Stimulated activated CD8-positive, alpha-beta memory T cell treated with anti-CD3 and anti-CD28 coated beads, Interleukin-15, amount 100 ng/mL, for 48 hours (primary cell): ENCODE results near the gene FXR2.

Experiments used
- DNase-seq, 2 donors: peaks; one replicate each; pipeline ENCODE4 v3.0.0-alpha.2; 2020; ENCODE audit warnings: low read depth in 2 of 2

Gene FXR2

GRCh38 chr17:7552621-7553051, 62.1 kb downstream of the FXR2 start:
- no peak for DNase-seq

- no peak for DNase-seq
These were observed 63.3 kb downstream of the FXR2 start for GRCh38 chr17:7551396-7551795.

- DNase-seq: no peak
These were observed 64.4 kb downstream of the FXR2 start for GRCh38 chr17:7550344-7550743.

GRCh38 chr17:7549401-7550055, 65.2 kb downstream of the FXR2 start:
- DNase-seq: peak in 1 of 2 donors; percentile 21

GRCh38 chr17:7548585-7549400, 65.9 kb downstream of the FXR2 start, which contains the start of gene TNFSF12:
TSS of gene TNFSF12 (plus strand) at chr17:7549058. CDS start at chr17:7549154, 96 bp downstream.
- peak; percentile 40 to 45 for DNase-seq

- no peak for DNase-seq
These were observed 69.8 kb downstream of the FXR2 start for GRCh38 chr17:7544911-7545310.
